Immature natural killer cell (primary cell): ENCODE results near the gene STRIP2. TPM values are rescaled to one million over a fixed set of nuclear protein-coding genes. Genes with fewer than 3 reads are reported as not detected.

Source experiments
- polyA plus RNA-seq, 3 donors: library from polyadenylated mRNA; unstranded; fragments of 300-500 nt; fragmentation: Illumina TruSeq; gene quantifications; one replicate each; pipeline ENCODE4 v1.2.3, GENCODE V29; 2021

The STRIP2 gene
- polyA plus RNA-seq, 3 donors from 2014 or later = 0.25 TPM; not detected in 2

Other genes with a start within 250 kb of the STRIP2 start
- gene SMO, start 245.8 kb upstream of the STRIP2 start, polyA plus RNA-seq = not detected
- gene AHCYL2, start 209.4 kb upstream of the STRIP2 start, polyA plus RNA-seq = 1 to 10 TPM; 5.7 to 6.8 (median 6.8) TPM
- gene SMKR1, start 68.1 kb downstream of the STRIP2 start, polyA plus RNA-seq = 10 to 100 TPM; 18.1 to 25.8 (median 19.5) TPM
- 10 to 100 TPM in 2 of 3 donors, 1 to 10 TPM in 1; 9.8 to 24.7 (median 12.7) TPM for gene NRF1, start 177.3 kb downstream of the STRIP2 start, polyA plus RNA-seq